B cell (primary cell): ENCODE measurements around the gene TTLL11. TPM values are rescaled to one million over a fixed set of nuclear protein-coding genes. Genes with fewer than 3 reads are reported as not detected.

Experiments
- ATAC-seq: fragments of 200-7000 bp; cut with Tn5 transposase; one replicate; pipeline ENCODE4 v1.10.0; 2021; ENCODE audit warnings: low read depth, mild to moderate bottlenecking, moderate number of reproducible peaks, moderate library complexity
- CTCF ChIA-PET: fragments of 350-600 bp; sonication (Branson Sonifier 250); formaldehyde crosslinking; loops from one replicate; lab custom pipeline; 2021; ENCODE audit warnings: antibody characterized with exemption, inconsistent platforms; lab: Charles Lee
- POLR2A ChIA-PET: fragments of 350-600 bp; sonication (Branson Sonifier 250); formaldehyde crosslinking; loops from one replicate; lab custom pipeline; 2021; ENCODE audit warnings: antibody characterized with exemption; lab: Charles Lee
- DNase-seq: peaks from one replicate; pipeline ENCODE4 v3.0.0; 2013
- H2AFZ ChIP-seq: 2 replicates; pipeline ENCODE4 v1.6.1; 2012; ENCODE audit warnings: mild to moderate bottlenecking, low read depth, low read length; ENCODE audit not compliant: insufficient read depth, poor library complexity, severe bottlenecking
- H3K27ac ChIP-seq, 2 donors: 1 replicate in 1 of 2; 2 replicates in 1 of 2; pipeline ENCODE4 v1.5.1; 2012 to 2013; ENCODE audit warnings: low read length in 2 of 2, mild to moderate bottlenecking in 2 of 2, moderate library complexity in 1 of 2
- H3K27me3 ChIP-seq, 4 experiments: fragments of 200-600 bp in 1 of 4; sonication (generic) in 1 of 4; replicated peaks in 1 of 4; 1 replicate in 2 of 4; 2 replicates in 2 of 4; pipeline versions ENCODE4 v1.6.1 to v1.7.0; 2013 to 2016; ENCODE audit warnings: low read length in 3 of 4, mild to moderate bottlenecking in 2 of 4, mixed read lengths in 1 of 4, moderate library complexity in 1 of 4; ENCODE audit not compliant: insufficient read depth in 4 of 4, control insufficient read depth in 3 of 4; ENCODE audit errors: control extremely low read depth in 1 of 4
- H3K36me3 ChIP-seq, 2 experiments: replicated peaks in 1 of 2; 1 replicate in 1 of 2; 2 replicates in 1 of 2; pipeline versions ENCODE4 v1.6.1 to v1.7.1; 2013; ENCODE audit warnings: low read length in 1 of 2; ENCODE audit not compliant: insufficient read depth in 2 of 2, control insufficient read depth in 1 of 2; ENCODE audit errors: control extremely low read depth in 1 of 2, extremely low read depth in 1 of 2
- H3K4me1 ChIP-seq, 2 donors: fragments of 200-600 bp in 1 of 2; sonication (generic) in 1 of 2; 1 replicate in 1 of 2; 2 replicates in 1 of 2; pipeline versions ENCODE4 v1.5.1 to v1.6.1; 2013 to 2017; ENCODE audit warnings: low read length in 2 of 2; ENCODE audit not compliant: control insufficient read depth in 2 of 2, insufficient read depth in 2 of 2
- H3K4me2 ChIP-seq: replicated peaks from 2 replicates; pipeline ENCODE3; 2012; ENCODE audit warnings: mild to moderate bottlenecking, low read depth, low read length; ENCODE audit not compliant: poor library complexity, severe bottlenecking
- H3K4me3 ChIP-seq, 5 experiments: fragments of 200-600 bp in 1 of 5; sonication (generic) in 1 of 5; 1 replicate in 3 of 5; 2 replicates in 2 of 5; pipeline versions ENCODE4 v1.5.1 to v1.7.0; 2011 to 2016; ENCODE audit warnings: low read length in 4 of 5, mild to moderate bottlenecking in 4 of 5, low read depth in 2 of 5, control low read depth in 1 of 5, moderate library complexity in 1 of 5; ENCODE audit not compliant: insufficient read depth in 1 of 5; ENCODE audit errors: control extremely low read depth in 1 of 5, extremely low read depth in 1 of 5
- H3K79me2 ChIP-seq: fragments of 200-600 bp; sonication (generic); one replicate; pipeline ENCODE4 v1.6.0; 2016; ENCODE audit warnings: low read length; ENCODE audit not compliant: control insufficient read depth, insufficient read depth
- H3K9ac ChIP-seq: fragments of 200-600 bp; sonication (generic); 2 replicates; pipeline ENCODE4 v1.6.1; 2017; ENCODE audit warnings: mild to moderate bottlenecking, low read length, moderate library complexity
- H3K9me3 ChIP-seq, 3 donors: one replicate each; pipeline versions ENCODE4 v1.6.1 to v1.7.1; 2013; ENCODE audit warnings: low read length in 2 of 3; ENCODE audit not compliant: control insufficient read depth in 2 of 3, insufficient read depth in 1 of 3; ENCODE audit errors: control extremely low read depth in 1 of 3
- H4K20me1 ChIP-seq: 2 replicates; pipeline ENCODE4 v1.6.0; 2012; ENCODE audit warnings: mild to moderate bottlenecking, low read length; ENCODE audit not compliant: insufficient read depth, control insufficient read depth, poor library complexity, severe bottlenecking
- H3K27ac Mint-ChIP-seq: one replicate; pipeline ENCODE4 v1.8.0; 2021; ENCODE audit warnings: mixed read lengths
- H3K27me3 Mint-ChIP-seq: one replicate; pipeline ENCODE4 v1.8.0; 2021; ENCODE audit warnings: mixed read lengths
- H3K4me1 Mint-ChIP-seq: one replicate; pipeline ENCODE4 v1.8.0; 2021; ENCODE audit warnings: mixed read lengths
- H3K4me3 Mint-ChIP-seq: one replicate; pipeline ENCODE4 v1.8.0; 2021; ENCODE audit warnings: mixed read lengths
- H3K9me3 Mint-ChIP-seq: one replicate; pipeline ENCODE4 v1.8.0; 2022; ENCODE audit warnings: mixed read lengths; ENCODE audit not compliant: insufficient read depth
- EZH2 ChIP-seq: IDR thresholded peaks from 2 replicates; pipeline ENCODE4 v1.6.1; 2012; ENCODE audit warnings: borderline replicate concordance, low read depth, mild to moderate bottlenecking, moderate library complexity, low read length; ENCODE audit not compliant: insufficient read depth, poor library complexity, severe bottlenecking
- WGBS: methylation state at CpG from one replicate; pipeline ENCODE4 v1.1.5; 2013; ENCODE audit warnings: missing lambda C conversion rate; ENCODE audit not compliant: insufficient coverage; 5-methylcytosine and 5-hydroxymethylcytosine counted together
- intact Hi-C: fragments of 100-400 bp; cut with micrococcal nuclease; formaldehyde crosslinking; loops from one replicate; pipeline ENCODE4 v1.10.0; 2022
- polyA plus RNA-seq: library from polyadenylated mRNA; depleted of rRNA; stranded (reverse); fragments of >200 nt; gene quantifications from 2 replicates; pipeline ENCODE4 v1.2.3, GENCODE V29; 2012
- total RNA-seq, 2 donors: library from RNA; stranded (reverse); fragments of 120-200 nt in 1 of 2; gene quantifications; 1 replicate in 1 of 2; 2 replicates in 1 of 2; pipeline versions ENCODE4 v1.2.3 to v1.2.4, GENCODE V29; 2013 to 2022
- TF ChIP-seq, protein P1 (sequence below): fragments of 200-600 bp; IDR thresholded peaks from one replicate; pipeline ENCODE4 v1.8.0; 2022; ENCODE audit warnings: antibody characterized with exemption, mild to moderate bottlenecking

The TTLL11 gene
- total and polyA plus RNA-seq, 2 donors (not counting 1 experiment from before 2014, with no cell fraction given), result 3.6 to 3.8 TPM

DNA sequence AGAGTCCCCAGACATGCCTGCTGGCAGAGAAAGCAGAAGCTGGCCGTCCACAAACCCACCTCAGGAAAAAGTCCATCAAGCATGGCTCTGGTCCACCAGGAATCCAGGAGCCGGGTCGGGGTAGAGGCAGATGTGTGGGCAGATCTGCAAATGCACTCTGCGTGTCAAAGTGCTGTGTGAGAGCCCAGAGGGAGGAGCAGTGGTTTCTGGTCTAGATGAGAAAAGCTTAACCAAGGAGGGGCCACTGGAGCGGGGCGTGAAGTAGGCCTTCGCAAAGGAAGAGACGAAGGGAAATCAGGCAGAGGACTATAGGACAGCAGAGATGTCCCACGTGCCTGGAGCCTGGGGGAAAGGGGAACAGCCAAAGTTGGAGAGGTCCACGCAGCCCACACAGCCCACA is 40.0 kb downstream of the TTLL11 start:
- Histone ChIP-seq H3K4me2 (no peak overlapping the region), H3K79me2 (no peaks in the 10 kb centered on the region), H3K27me3 (peaks cover 0 to 5% (median 3%) of the 10 kb centered on the region in 4 experiments), H3K9me3 (no peaks in the 10 kb centered on the region), H3K4me1 (no peaks in the 10 kb centered on the region), H3K36me3 (peaks cover 0 to 3% of the 10 kb centered on the region in 2 experiments), H3K9ac (no peak overlapping the region), H3K4me3 (no peak overlapping the region), H4K20me1 (peaks cover 5% of the 10 kb centered on the region), H3K27ac (no peak overlapping the region), H2AFZ (no peak overlapping the region)
- WGBS, result 86% methylated on average over 9 of the region's 10 CpGs
- Mint-ChIP-seq H3K4me3 (no peak overlapping the region), H3K27ac (no peak overlapping the region), H3K9me3 (no peaks in the 10 kb centered on the region), H3K4me1 (peaks cover 3% of the 10 kb centered on the region), H3K27me3 (peaks cover 8% of the 10 kb centered on the region)
- ChIA-PET CTCF (no interaction called here), POLR2A (no interaction called here)
- TF ChIP-seq EZH2, result no peak
- TF ChIP-seq, protein P1, sequence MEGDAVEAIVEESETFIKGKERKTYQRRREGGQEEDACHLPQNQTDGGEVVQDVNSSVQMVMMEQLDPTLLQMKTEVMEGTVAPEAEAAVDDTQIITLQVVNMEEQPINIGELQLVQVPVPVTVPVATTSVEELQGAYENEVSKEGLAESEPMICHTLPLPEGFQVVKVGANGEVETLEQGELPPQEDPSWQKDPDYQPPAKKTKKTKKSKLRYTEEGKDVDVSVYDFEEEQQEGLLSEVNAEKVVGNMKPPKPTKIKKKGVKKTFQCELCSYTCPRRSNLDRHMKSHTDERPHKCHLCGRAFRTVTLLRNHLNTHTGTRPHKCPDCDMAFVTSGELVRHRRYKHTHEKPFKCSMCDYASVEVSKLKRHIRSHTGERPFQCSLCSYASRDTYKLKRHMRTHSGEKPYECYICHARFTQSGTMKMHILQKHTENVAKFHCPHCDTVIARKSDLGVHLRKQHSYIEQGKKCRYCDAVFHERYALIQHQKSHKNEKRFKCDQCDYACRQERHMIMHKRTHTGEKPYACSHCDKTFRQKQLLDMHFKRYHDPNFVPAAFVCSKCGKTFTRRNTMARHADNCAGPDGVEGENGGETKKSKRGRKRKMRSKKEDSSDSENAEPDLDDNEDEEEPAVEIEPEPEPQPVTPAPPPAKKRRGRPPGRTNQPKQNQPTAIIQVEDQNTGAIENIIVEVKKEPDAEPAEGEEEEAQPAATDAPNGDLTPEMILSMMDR, result no peak
- no peak for ATAC-seq
- intact Hi-C loops, result no loop called here
- no peak for DNase-seq

DNA sequence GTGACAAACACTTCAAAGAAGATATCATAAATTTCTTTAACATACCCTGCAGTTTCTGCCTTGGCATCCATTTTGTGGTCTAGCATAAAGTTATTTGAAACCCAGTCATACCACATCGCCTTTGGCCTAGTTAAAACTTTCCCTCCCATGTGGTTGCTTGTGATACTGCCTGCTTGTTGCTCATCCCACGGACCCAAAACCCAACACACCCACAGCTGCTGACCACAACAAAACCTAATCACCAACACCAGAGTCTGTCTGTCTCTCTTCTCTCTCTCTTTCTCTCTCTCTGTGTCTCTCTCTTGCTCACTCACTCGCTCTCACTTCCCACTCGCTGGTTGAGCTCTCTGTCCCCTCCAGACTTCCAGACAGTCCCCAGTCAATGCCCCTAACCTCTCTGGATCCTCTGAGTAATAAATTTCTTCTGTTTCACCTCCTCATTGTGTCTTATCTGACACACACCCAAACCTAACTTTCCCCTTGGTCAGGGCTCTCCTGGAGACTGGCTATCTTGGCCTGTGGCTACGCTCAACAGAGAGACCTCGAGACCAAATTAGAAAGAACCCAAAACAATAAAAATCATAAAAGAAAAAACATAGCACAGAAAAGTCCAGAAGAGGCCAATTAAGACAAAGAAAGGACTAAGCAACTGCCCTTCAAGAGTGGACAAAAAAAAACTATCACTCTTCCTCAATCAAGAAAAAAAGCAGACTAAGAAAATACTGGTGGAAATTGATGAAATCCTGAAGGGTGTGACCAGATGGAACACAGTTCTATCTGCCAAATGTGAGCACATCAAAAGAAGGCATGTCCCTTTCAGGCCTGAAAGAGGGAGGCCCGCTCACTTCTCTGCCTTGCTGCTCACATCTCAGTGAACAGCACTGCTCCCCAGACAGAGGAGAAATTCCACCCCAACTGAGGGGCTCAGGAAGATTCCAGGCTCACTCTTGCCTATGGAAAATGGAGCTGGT is 41.5 kb downstream of the TTLL11 start:
- TF ChIP-seq, protein P1, result no peak
- TF ChIP-seq EZH2, result no peak
- no peak overlapping the region for H3K4me3 Mint-ChIP-seq
- peaks cover 5% of the 10 kb centered on the region for H4K20me1 ChIP-seq
- no peak overlapping the region for H3K4me2 ChIP-seq
- DNase-seq, result no peak
- H3K4me1 Mint-ChIP-seq, result peaks cover 3% of the 10 kb centered on the region
- peaks cover 0 to 3% of the 10 kb centered on the region in 2 experiments for H3K36me3 ChIP-seq
- no peak overlapping the region for H3K4me3 ChIP-seq
- no peaks in the 10 kb centered on the region for H3K9me3 Mint-ChIP-seq
- ChIA-PET POLR2A (no interaction called here), CTCF (no interaction called here)
- ATAC-seq, result no peak
- H3K9ac ChIP-seq, result no peak overlapping the region
- H2AFZ ChIP-seq, result no peak overlapping the region
- no peak overlapping the region for H3K27ac ChIP-seq
- H3K4me1 ChIP-seq, result no peaks in the 10 kb centered on the region
- no peak overlapping the region for H3K27ac Mint-ChIP-seq
- peaks cover 0 to 13% (median 3%) of the 10 kb centered on the region in 4 experiments for H3K27me3 ChIP-seq
- peaks cover 8% of the 10 kb centered on the region for H3K27me3 Mint-ChIP-seq
- WGBS, result 82% methylated on average over 6 of the region's 7 CpGs
- no peaks in the 10 kb centered on the region for H3K9me3 ChIP-seq
- intact Hi-C loops, result no loop called here
- no peaks in the 10 kb centered on the region for H3K79me2 ChIP-seq
